Measurements from ENCODE around the gene XXYLT1. TPM values are rescaled to one million over a fixed set of nuclear protein-coding genes. Genes with fewer than 3 reads are reported as not detected.

XXYLT1 gene
- total RNA-seq, 1 donor = 32.8 TPM

GRCh38 chr3:195226900-195227447, 44.0 kb downstream of the XXYLT1 start:
- no peak overlapping the region for H3K4me3 ChIP-seq (ENCODE audit: low read depth, low read length)
- TF ChIP-seq CTCF (IDR thresholded peaks at IDR 0.05; ENCODE audit: insufficient read depth, low read depth, low read length) = peak; percentile 60
- DNase-seq (ENCODE audit: low read depth) = peak; percentile 23

- no peak for TF ChIP-seq CTCF (IDR thresholded peaks at IDR 0.05; ENCODE audit: insufficient read depth, low read depth, low read length)
- H3K4me3 ChIP-seq (ENCODE audit: low read depth, low read length) = no peak overlapping the region
- DNase-seq (ENCODE audit: low read depth) = no peak
Observed at GRCh38 chr3:195226445-195226844, 44.5 kb downstream of the XXYLT1 start.

DNA sequence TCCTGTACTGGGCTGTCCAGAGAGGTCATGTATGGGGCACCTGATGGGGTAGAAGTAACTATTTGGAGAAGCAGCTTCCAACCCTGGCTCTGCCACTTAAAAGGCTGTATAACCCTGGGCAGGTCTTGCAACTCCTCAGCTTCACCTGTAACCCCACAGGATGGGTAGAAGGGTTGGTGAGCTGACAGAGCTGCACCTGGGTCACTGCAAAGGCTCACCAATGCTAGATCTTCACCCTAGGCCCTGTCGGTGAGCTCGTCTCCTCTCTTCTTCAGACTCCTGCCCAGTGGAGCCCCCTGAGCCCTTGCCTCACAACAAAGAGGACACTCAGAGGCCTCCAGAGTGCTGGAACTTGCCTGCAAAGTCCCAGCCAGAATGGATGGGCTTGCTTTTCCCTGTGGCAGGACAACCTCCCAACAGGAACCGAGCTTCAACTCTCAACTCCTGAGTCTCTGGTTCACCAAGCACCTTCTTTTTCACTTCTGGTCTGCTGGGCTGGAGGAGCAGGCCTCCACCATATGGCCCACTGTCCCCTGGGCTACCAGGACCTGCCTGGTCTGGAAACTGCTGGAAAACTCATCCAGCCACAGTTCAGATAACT, 45.9 kb downstream of the XXYLT1 start:
- no peak for DNase-seq (ENCODE audit: low read depth)
- TF ChIP-seq CTCF (IDR thresholded peaks at IDR 0.05; ENCODE audit: insufficient read depth, low read depth, low read length) = no peak
- H3K4me3 ChIP-seq (ENCODE audit: low read depth, low read length) = no peak overlapping the region

DNA sequence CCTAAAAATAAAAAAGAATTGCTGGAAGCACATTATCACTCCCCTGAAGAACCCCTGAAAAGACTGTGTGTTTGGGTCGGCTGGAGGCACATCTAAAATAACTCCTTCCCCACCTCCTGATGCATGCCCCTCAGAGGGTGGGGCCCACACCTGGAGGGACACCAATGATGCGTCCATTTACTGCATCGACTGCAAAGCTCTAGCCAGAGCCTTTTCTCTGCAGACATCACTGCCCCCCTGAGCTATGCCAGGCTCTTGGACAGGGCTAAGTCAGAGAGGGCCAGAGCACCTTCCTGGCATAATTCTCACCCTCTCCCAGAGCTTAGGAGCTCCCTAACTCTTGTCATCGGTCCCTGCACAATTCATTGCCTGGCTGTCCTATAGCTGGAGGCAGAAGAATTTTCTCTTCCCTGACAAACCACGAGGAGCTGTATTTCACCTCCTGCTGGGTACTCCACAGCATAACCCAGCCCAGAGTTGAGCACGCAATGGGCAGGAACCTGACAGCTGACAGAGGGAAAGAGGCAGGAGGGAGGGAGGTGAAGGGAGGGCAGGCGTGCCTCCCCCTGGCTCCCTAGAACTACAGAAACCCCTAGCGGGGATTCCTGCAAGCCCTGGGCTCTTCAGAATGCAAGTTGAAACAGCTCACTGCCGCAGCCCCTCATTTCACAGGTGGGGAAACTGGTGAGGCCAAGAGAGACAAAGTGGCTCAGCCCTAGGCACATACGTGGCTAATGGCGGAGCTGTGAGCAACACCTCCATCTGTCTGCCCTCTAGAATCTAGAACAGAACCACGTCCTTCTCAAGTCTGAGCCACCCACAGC, 46.6 kb downstream of the XXYLT1 start:
- TF ChIP-seq CTCF (IDR thresholded peaks at IDR 0.05; ENCODE audit: insufficient read depth, low read depth, low read length) = no peak
- no peak for DNase-seq (ENCODE audit: low read depth)
- no peak overlapping the region for H3K4me3 ChIP-seq (ENCODE audit: low read depth, low read length)

GRCh38 chr3:195221876-195222617, 48.9 kb downstream of the XXYLT1 start:
- no peak for DNase-seq (ENCODE audit: low read depth)

More at GRCh38 chr3:195221876-195222617, 48.9 kb downstream of the XXYLT1 start:
- TF ChIP-seq CTCF (IDR thresholded peaks at IDR 0.05; ENCODE audit: insufficient read depth, low read depth, low read length) = no peak
- H3K4me3 ChIP-seq (ENCODE audit: low read depth, low read length) = no peak overlapping the region

Measured in fibroblast of villous mesenchyme (primary cell).